SK-N-SH treated with all-trans-retinoic acid at 6 μM for 48 hours (cell line): ENCODE data around the gene IFIT1B.

Experiments
- ATAC-seq: fragments of 200-7000 bp; cut with Tn5 transposase; 3 replicates; pipeline ENCODE4 v1.9.1; 2020; ENCODE audit warnings: mild to moderate bottlenecking, moderate library complexity
- ARNTL ChIP-seq: fragments of 450-650 bp; formaldehyde crosslinking; IDR thresholded peaks from 2 replicates; pipeline ENCODE4 v1.5.0; 2020; ENCODE audit warnings: low read depth, mild to moderate bottlenecking, moderate library complexity, borderline replicate concordance
- CREB5 ChIP-seq: fragments of 250-450 bp; sonication (Bioruptor Pico); IDR thresholded peaks from 2 replicates; pipeline ENCODE4 v1.5.1; 2020; ENCODE audit warnings: low read depth, mild to moderate bottlenecking, moderate library complexity
- CSDC2 ChIP-seq: fragments of 250-450 bp; sonication (Bioruptor Pico); IDR thresholded peaks from 2 replicates; pipeline ENCODE4 v1.5.0; 2020; ENCODE audit warnings: mild to moderate bottlenecking, moderate library complexity
- CSRNP3 ChIP-seq: fragments of 250-450 bp; sonication (Bioruptor Pico); IDR thresholded peaks from 2 replicates; pipeline ENCODE4 v1.5.1; 2021; ENCODE audit warnings: mild to moderate bottlenecking, moderate library complexity
- ESRRG ChIP-seq: fragments of 250-450 bp; sonication (Bioruptor Pico); IDR thresholded peaks from 2 replicates; pipeline ENCODE4 v1.6.1; 2021; ENCODE audit warnings: mild to moderate bottlenecking
- GLIS3 ChIP-seq: fragments of 250-450 bp; sonication (Bioruptor Pico); IDR thresholded peaks from 2 replicates; pipeline ENCODE4 v1.5.0; 2020; ENCODE audit warnings: mild to moderate bottlenecking, moderate library complexity
- ISL1 ChIP-seq: fragments of 250-450 bp; sonication (Bioruptor Pico); IDR thresholded peaks from 2 replicates; pipeline ENCODE4 v2.1.2; 2022; ENCODE audit warnings: mild to moderate bottlenecking, moderate library complexity
- OSR1 ChIP-seq: fragments of 250-450 bp; sonication (Bioruptor Pico); IDR thresholded peaks from 2 replicates; pipeline ENCODE4 v1.8.0; 2022; ENCODE audit warnings: moderate library complexity, mild to moderate bottlenecking, inconsistent platforms
- PPARA ChIP-seq: fragments of 250-450 bp; sonication (Bioruptor Pico); IDR thresholded peaks from 2 replicates; pipeline ENCODE4 v1.5.0; 2020; ENCODE audit warnings: mild to moderate bottlenecking, borderline replicate concordance
- RARB ChIP-seq: fragments of 250-450 bp; sonication (Bioruptor Pico); IDR thresholded peaks from 2 replicates; pipeline ENCODE4 v1.8.0; 2021; ENCODE audit warnings: mild to moderate bottlenecking, moderate library complexity
- SNAI2 ChIP-seq: fragments of 250-450 bp; sonication (Bioruptor Pico); IDR thresholded peaks from 2 replicates; pipeline ENCODE4 v1.5.0; 2020; ENCODE audit warnings: mild to moderate bottlenecking, moderate library complexity
- TCF4 ChIP-seq: fragments of 250-450 bp; sonication (Bioruptor Pico); IDR thresholded peaks from 2 replicates; pipeline ENCODE4 v1.8.0; 2021; ENCODE audit warnings: mild to moderate bottlenecking, moderate library complexity, borderline replicate concordance
- TOX ChIP-seq: fragments of 250-450 bp; sonication (Bioruptor Pico); IDR thresholded peaks from 2 replicates; pipeline ENCODE4 v1.8.0; 2021; ENCODE audit warnings: mild to moderate bottlenecking, moderate library complexity, borderline replicate concordance
- ZC3H10 ChIP-seq: fragments of 250-450 bp; sonication (Bioruptor Pico); IDR thresholded peaks from 2 replicates; pipeline ENCODE4 v1.5.1; 2021; ENCODE audit warnings: mild to moderate bottlenecking, moderate library complexity
- ZFP3 ChIP-seq: fragments of 250-450 bp; sonication (Bioruptor Pico); IDR thresholded peaks from 2 replicates; pipeline ENCODE4 v1.5.0; 2020; ENCODE audit warnings: mild to moderate bottlenecking, moderate library complexity
- ZFP30 ChIP-seq: fragments of 450-650 bp; formaldehyde crosslinking; IDR thresholded peaks from 2 replicates; pipeline ENCODE4 v1.5.0; 2022; ENCODE audit warnings: mild to moderate bottlenecking, moderate library complexity
- ZNF565 ChIP-seq: fragments of 450-650 bp; formaldehyde crosslinking; conservative IDR thresholded peaks from 2 replicates; pipeline ENCODE4 v1.5.0; 2020; ENCODE audit warnings: low read depth, mild to moderate bottlenecking, moderate library complexity
- ZNF70 ChIP-seq: fragments of 450-650 bp; formaldehyde crosslinking; IDR thresholded peaks from 2 replicates; pipeline ENCODE4 v1.5.0; 2020; ENCODE audit warnings: mild to moderate bottlenecking, moderate library complexity
- ZNF8 ChIP-seq: fragments of 450-650 bp; formaldehyde crosslinking; IDR thresholded peaks from 2 replicates; pipeline ENCODE4 v1.5.0; 2020; ENCODE audit warnings: mild to moderate bottlenecking, moderate library complexity
- TF ChIP-seq, protein P1 (sequence below): fragments of 250-450 bp; sonication (Bioruptor Pico); IDR thresholded peaks from 2 replicates; pipeline ENCODE4 v1.8.0; 2020; ENCODE audit warnings: mild to moderate bottlenecking, moderate library complexity, borderline replicate concordance
- TF ChIP-seq, protein P2 (sequence below): fragments of 250-450 bp; sonication (Bioruptor Pico); IDR thresholded peaks from 2 replicates; pipeline ENCODE4 v1.5.0; 2020; ENCODE audit warnings: mild to moderate bottlenecking, moderate library complexity

IFIT1B gene

GRCh38 chr10:89395141-89395540, 17.3 kb downstream of the IFIT1B start:
- no peak for ATAC-seq
- TF ChIP-seq ISL1 (CRISPR knock-in tag) = no peak
- no peak for TF ChIP-seq ESRRG
- no peak for TF ChIP-seq CREB5 (CRISPR knock-in tag)
- TF ChIP-seq ZNF565 (CRISPR knock-in tag) = no peak
- no peak for TF ChIP-seq ZC3H10 (CRISPR knock-in tag)
- TF ChIP-seq, protein P1, sequence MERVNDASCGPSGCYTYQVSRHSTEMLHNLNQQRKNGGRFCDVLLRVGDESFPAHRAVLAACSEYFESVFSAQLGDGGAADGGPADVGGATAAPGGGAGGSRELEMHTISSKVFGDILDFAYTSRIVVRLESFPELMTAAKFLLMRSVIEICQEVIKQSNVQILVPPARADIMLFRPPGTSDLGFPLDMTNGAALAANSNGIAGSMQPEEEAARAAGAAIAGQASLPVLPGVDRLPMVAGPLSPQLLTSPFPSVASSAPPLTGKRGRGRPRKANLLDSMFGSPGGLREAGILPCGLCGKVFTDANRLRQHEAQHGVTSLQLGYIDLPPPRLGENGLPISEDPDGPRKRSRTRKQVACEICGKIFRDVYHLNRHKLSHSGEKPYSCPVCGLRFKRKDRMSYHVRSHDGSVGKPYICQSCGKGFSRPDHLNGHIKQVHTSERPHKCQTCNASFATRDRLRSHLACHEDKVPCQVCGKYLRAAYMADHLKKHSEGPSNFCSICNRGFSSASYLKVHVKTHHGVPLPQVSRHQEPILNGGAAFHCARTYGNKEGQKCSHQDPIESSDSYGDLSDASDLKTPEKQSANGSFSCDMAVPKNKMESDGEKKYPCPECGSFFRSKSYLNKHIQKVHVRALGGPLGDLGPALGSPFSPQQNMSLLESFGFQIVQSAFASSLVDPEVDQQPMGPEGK (CRISPR knock-in tag) = no peak
- TF ChIP-seq TCF4 (CRISPR knock-in tag) = no peak
- TF ChIP-seq GLIS3 (CRISPR knock-in tag) = no peak
- no peak for TF ChIP-seq TOX (CRISPR knock-in tag)
- no peak for TF ChIP-seq PPARA (CRISPR knock-in tag)
- TF ChIP-seq ZNF70 (CRISPR knock-in tag) = no peak
- TF ChIP-seq, protein P2, sequence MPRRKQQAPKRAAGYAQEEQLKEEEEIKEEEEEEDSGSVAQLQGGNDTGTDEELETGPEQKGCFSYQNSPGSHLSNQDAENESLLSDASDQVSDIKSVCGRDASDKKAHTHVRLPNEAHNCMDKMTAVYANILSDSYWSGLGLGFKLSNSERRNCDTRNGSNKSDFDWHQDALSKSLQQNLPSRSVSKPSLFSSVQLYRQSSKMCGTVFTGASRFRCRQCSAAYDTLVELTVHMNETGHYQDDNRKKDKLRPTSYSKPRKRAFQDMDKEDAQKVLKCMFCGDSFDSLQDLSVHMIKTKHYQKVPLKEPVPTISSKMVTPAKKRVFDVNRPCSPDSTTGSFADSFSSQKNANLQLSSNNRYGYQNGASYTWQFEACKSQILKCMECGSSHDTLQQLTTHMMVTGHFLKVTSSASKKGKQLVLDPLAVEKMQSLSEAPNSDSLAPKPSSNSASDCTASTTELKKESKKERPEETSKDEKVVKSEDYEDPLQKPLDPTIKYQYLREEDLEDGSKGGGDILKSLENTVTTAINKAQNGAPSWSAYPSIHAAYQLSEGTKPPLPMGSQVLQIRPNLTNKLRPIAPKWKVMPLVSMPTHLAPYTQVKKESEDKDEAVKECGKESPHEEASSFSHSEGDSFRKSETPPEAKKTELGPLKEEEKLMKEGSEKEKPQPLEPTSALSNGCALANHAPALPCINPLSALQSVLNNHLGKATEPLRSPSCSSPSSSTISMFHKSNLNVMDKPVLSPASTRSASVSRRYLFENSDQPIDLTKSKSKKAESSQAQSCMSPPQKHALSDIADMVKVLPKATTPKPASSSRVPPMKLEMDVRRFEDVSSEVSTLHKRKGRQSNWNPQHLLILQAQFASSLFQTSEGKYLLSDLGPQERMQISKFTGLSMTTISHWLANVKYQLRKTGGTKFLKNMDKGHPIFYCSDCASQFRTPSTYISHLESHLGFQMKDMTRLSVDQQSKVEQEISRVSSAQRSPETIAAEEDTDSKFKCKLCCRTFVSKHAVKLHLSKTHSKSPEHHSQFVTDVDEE (CRISPR knock-in tag) = no peak
- TF ChIP-seq ZFP3 = no peak
- no peak for TF ChIP-seq SNAI2 (CRISPR knock-in tag)
- no peak for TF ChIP-seq OSR1 (CRISPR knock-in tag)

- ATAC-seq = no peak
- TF ChIP-seq ZFP30 (CRISPR knock-in tag) = no peak
- no peak for TF ChIP-seq ARNTL (CRISPR knock-in tag)
- TF ChIP-seq ZC3H10 (CRISPR knock-in tag) = no peak
- no peak for TF ChIP-seq ISL1 (CRISPR knock-in tag)
- TF ChIP-seq ZFP3 = no peak
- TF ChIP-seq, protein P2 (CRISPR knock-in tag) = no peak
- TF ChIP-seq ZNF8 (CRISPR knock-in tag) = no peak
- no peak for TF ChIP-seq OSR1 (CRISPR knock-in tag)
- TF ChIP-seq PPARA (CRISPR knock-in tag) = no peak
- no peak for TF ChIP-seq RARB
- TF ChIP-seq CSDC2 (CRISPR knock-in tag) = no peak
- no peak for TF ChIP-seq TCF4 (CRISPR knock-in tag)
- no peak for TF ChIP-seq GLIS3 (CRISPR knock-in tag)
These were observed 20.3 kb downstream of the IFIT1B start for GRCh38 chr10:89398003-89398749.

DNA sequence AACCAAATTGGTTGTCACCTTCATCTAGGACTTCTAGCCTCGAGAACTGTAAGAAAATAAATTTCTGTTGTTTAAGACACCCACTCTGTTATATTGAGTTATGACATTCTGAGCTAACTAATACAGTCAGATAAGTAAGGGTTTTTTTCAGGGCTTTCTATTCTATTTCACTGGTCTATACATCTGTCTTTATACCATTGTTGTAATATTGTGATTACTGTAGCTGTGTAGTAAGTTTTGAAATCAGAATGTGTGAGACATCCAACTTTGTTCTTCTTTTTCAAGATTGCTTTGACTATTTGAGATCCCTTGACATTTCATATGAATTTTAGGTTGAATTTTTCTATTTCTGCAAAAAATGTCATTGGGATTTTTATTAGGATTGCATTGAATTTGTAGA, 22.1 kb downstream of the IFIT1B start:
- ATAC-seq = no peak
- TF ChIP-seq ZNF565 (CRISPR knock-in tag) (no peak), ZFP30 (CRISPR knock-in tag) (no peak), CSRNP3 (CRISPR knock-in tag) (no peak), ZNF70 (CRISPR knock-in tag) (no peak), ESRRG (no peak), TCF4 (CRISPR knock-in tag) (no peak), OSR1 (CRISPR knock-in tag) (no peak)
